Measurements from ENCODE around the gene IER5L.
A peak's percentile ranks its signal among the peaks of the same experiment; 100 is the strongest.

Gene IER5L

DNA sequence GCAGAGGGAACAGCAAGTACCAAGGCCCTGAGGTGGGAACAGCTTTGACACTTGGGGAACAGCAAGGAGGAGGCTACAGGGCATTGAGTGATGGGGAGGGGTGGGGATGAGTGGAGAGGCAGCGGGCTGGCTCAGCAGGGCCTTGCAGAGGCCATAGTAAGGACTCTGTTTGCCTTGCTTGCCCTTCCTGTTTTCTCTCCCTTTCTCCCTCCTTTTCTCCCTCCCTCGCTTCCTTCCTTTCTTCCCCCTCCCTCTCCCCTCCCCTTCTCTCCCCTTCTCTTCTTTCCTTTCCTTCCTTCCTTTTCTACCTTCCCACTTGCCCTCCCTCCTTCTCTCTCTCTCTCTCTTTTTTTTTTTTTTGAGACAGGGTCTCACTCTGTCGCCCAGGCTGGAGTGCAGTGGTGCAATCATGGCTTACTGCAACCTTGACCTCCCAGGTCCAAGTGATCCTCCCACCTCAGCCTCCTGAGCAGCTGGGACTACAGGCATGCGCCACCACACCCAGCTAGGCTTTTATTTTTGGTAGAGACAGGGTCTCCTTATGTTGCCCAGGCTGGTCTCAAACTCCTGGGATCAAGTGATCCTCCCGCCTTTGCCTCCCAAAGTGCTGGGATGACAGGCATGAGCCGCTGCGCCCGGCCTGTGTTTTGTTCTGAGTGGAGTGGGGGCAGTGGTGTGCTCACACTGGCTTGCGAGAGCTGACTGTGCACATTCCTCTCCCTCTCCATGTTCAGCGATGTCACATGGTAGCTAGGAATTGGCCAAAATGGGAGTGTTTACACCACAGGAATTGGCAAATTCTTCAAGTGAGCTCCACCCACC lies 17.1 kb downstream of the IER5L start:
- no peak for DNase-seq

DNA sequence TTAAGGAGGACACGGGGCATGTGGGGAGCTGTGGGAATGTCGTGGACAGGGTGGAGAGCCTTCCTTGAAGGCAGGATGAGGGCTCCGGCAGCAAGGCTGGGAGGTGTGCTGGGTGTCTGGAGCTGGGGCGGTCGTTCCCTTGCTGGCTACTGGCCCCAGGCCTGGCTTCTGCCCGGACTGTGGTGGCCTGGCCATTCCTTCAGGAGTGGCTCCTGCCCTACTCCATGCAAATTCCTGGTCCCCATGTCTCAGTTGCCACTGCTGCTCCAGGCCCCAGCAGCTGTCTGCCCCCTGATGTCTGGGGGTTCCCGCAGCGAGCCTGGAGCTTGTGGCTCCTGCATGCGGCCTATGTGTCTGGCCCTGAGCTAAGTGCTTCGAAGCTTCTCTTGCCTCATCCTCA lies 21.9 kb downstream of the IER5L start:
- no peak for DNase-seq

DNA sequence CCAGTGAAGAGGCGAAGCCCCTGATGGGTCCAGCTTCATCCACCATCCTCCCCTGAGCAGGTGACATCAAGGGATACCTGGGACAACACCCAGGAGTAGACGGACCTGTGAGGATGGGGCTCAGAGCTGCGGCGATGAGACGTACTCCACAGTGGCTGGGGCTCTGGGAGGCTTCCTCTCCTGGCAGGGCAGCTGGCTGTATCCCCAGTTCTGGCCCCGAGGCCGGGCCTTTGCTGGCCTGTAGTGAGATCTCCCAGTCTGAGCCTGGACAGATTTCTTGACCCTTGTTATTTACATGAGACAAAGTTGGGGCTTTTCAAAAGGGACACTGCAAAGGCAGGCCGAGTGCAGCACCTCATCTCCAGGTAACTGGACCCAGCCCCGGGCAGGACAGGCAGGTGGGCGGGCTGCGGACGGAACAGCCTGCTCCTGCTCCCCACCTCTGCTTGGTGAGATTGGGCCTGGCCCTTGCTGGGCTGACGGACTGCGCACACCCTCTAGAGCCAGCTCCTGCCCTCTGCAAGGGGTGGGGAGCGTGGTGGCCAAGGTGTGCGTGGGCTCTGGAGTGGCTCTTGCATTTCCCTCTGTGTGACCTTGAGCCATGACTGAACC lies 23.1 kb downstream of the IER5L start:
- no peak for DNase-seq

- DNase-seq: no peak
Observed at GRCh38 chr9:129151469-129151868, 26.6 kb downstream of the IER5L start.

DNA sequence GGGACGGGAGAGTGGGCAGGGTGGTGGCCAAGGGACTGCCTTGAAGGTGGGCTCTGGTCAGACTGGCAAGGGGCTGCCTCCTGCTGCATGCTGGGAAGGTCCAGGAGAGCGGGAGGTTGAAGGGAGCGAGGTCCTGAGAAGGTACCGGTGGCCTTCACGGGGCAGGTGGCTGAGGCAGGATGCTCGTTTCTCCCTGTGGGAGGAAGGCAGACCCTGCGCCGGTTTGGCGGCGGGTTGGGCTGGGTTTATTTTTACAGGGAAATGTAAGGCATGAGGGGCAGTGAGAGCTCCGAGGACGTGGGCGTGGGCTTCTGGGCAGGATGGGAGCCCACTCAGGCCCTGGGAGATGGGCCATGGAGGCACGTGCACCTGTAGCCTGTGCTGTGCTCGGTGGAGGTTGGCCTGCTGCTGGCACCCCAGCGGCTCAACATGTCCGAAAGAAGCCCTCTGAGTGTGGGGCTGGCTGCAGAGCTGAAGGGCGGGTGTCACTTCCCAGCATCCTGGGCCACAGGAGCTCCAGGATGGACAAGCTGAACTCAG lies 27.3 kb downstream of the IER5L start:
- DNase-seq: no peak

DNA sequence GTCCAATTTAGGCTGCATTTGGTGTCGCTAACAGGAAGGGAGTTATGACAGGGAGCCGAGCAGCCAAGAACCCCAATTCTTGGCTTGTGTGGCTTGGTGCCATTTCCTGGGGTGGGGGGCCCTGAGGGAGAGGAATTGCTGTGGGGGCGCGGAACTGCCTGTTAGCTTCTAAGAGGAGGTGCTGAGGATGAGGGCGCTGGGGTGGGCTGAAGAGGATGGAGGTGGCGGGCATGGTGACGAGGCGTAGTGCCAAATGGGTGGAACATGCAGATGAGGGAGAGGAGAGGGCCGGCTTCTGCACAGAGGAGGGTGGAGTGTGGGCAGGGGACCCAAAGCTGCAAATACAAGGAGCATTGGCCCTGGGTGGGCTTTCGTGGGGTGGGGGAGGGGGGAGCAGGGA lies 27.9 kb downstream of the IER5L start:
- no peak for DNase-seq

DNA sequence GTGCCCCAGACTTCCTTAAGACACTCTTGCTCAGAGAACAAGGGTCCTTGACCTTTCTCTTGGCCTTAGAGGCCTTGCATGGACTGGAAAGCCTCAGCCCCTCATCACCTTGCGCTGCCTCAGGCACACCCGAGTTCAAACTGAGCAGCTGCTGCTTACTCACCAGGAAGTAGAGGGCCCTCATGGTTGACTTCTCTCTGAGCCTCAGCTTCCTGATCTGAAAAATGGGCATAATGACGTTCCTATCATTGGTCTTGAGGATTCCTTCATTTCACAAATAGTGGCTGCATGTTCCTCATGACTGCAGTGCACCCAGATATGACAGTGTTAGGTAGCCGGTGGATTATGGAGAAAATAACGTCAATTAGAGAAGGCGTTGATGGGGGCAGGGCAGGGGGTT lies 28.6 kb downstream of the IER5L start:
- no peak for DNase-seq

- no peak for DNase-seq
Observed at GRCh38 chr9:129148463-129149204, 29.4 kb downstream of the IER5L start.

- DNase-seq: peak; percentile 46
Observed at GRCh38 chr9:129146441-129146941, 31.6 kb downstream of the IER5L start.

GRCh38 chr9:129145841-129146292 lies 32.2 kb downstream of the IER5L start:
- peak; percentile 49 for DNase-seq

DNA sequence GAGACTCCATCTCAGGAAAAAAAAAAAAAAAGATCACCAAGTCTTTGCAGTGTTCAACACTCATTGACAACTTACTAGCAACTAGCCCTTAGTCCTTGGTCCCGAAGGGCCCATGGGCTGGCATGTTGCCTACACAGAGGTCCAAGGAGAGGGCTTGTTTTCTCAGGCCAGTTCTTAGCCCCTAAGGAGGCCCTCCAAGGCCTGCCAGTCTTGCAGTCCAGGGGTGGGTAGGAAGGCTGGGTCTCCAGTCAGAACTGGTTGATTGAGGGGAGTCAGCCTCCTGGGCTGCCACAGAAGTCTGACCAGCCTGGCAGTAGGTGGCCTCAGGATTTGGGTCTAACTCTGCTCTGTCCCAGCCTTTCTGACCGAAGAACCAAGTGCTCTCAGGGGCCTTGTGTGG lies 32.7 kb downstream of the IER5L start:
- no peak for DNase-seq

- DNase-seq: peak; percentile 80
Observed at GRCh38 chr9:129143031-129143927, 34.8 kb downstream of the IER5L start.

DNA sequence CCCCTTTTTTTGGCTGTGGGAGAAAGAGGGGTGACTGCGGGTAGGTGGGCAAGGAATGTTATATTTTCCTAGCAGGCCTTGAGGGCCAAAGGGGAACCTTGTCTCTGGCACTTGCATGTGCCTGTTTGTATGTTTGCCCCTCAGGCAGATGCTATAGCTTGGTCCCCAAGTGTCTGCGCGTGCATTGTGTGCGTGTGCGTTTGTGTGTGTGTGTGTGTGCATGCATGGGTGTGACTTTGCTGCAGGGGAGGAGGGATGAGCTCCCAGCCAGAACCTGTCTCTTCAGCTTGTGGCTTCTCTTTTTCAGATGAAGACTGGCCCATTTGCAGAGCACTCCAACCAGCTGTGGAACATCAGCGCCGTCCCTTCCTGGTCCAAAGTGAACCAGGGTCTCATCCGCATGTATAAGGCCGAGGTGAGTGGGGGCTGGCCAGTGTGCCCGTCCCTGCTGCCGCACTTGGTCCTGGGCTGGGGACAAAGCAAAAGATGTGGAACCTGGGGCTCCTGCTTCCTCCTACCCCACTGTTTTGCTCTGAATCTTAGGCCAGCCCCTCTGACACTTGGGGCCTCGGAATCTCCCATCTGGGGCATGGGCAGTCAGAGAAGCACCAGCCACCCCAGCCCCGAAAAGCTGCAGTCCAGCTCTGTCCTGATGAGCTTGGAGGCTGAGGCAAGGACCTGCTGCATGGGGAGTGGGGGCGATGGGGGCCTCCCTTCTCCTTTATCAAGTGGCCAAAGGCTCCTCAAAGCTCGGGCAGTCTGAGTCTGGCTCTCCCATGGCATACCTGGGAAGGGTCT lies 35.7 kb downstream of the IER5L start:
- no peak for DNase-seq

- DNase-seq: peak; percentile 95
Observed at GRCh38 chr9:129141066-129142041, 36.7 kb downstream of the IER5L start.

GRCh38 chr9:129140397-129141065 lies 37.5 kb downstream of the IER5L start:
- peak; percentile 41 for DNase-seq

DNA sequence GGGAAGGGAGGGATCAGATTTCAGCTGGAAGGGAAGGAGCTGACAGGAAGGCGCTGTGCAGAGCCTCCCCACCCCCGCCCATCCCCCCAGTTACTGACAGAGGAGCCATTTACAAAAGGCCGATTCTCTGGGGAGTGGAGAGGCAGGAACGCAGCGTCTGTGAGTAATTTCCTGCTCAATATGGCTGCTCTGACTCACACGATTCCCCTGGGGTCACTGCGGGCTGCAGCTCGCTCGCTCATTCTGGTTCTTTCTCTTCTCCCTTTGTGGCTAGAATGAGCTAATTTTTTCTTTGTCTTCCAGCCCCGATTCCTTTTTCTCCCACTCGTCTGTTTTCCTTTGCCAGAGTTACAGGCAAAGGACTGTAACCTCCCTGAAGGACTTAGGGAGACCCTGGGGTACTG lies 38.1 kb downstream of the IER5L start:
- peak; percentile 95 for DNase-seq

DNA sequence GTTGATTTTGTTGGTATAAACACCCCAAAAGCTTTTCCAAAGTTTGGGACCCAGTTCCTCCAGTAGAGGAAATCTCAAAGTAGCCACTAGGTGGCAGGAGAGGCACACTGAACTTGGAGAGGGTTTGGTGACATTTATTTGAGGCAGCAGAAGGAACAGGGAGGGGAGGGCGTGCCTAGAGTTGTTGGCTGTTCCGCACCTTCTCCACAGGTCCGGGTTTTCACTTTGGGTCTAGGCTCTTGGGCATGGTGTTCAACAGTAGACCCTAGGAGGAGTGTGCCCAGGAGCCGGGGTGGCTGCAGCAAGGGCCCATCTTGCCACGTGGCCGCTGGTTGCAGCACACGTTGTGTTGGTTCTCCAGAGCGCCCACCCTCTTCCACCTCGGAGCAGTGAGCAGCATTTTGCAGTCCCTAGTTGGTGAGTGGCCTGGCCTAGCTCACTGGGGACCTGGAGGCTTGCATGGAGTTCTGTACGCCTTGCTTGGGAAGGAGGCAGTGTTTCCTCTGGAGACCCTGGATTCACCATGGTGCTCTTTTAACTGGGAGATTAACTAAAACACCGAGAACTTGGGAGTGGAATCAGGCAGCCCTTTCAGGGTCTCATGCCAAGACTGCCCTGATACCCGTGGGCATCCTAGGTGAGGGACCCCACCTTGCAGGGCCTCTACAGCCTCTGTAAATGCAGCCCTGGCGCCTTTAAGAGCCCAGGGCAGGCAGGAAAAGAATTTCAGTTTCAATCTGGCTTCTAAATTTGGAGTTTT lies 38.6 kb downstream of the IER5L start:
- DNase-seq: peak; percentile 77

GRCh38 chr9:129138476-129139232 lies 39.4 kb downstream of the IER5L start:
- no peak for DNase-seq
